K562 (cell line): ENCODE measurements around the gene TOM1L2.
A peak's percentile ranks its signal among the peaks of the same experiment; 100 is the strongest.

ENCODE experiments used
- PHF8 ChIP-seq: fragments of 200-600 bp; sonication (generic); IDR thresholded peaks from 2 replicates; pipeline ENCODE4 v1.6.1; 2012; ENCODE audit warnings: mixed run types, mild to moderate bottlenecking, inconsistent platforms, low read length, moderate library complexity, borderline replicate concordance
- POLR2A ChIP-seq: fragments of 450-650 bp; conservative IDR thresholded peaks from 2 replicates; pipeline ENCODE4 v1.6.1; 2016
- SETDB1 ChIP-seq: IDR thresholded peaks from one replicate; pipeline ENCODE4 v1.6.1; 2012; ENCODE audit warnings: low read length, control low read depth, inconsistent platforms
- TF ChIP-seq, protein P1 (sequence below): fragments of 250-450 bp; sonication (Bioruptor Pico); IDR thresholded peaks from 2 replicates; pipeline ENCODE4 v1.5.0; 2021; ENCODE audit warnings: mild to moderate bottlenecking, moderate library complexity
- TF ChIP-seq, protein P2 (sequence below): sonication (generic); formaldehyde crosslinking; IDR thresholded peaks from 2 replicates; pipeline ENCODE4 v1.8.0; 2022; ENCODE audit warnings: mild to moderate bottlenecking, missing genetic modification reagents
- TF ChIP-seq, protein P3 (sequence below): fragments of 450-650 bp; formaldehyde crosslinking; IDR thresholded peaks from 2 replicates; pipeline ENCODE4 v1.4.0; 2022; ENCODE audit warnings: missing genetic modification characterization
- TF ChIP-seq, protein P4 (sequence below), 3 experiments: IDR thresholded peaks in 2 of 3; conservative IDR thresholded peaks in 1 of 3; 2 replicates each; pipeline ENCODE4 v1.5.1; 2011 to 2012; ENCODE audit warnings: low read length in 3 of 3, mild to moderate bottlenecking in 3 of 3, control low read depth in 2 of 3, improper control_type of control experiment in 1 of 3, inconsistent platforms in 1 of 3, low read depth in 1 of 3, mixed read lengths in 1 of 3, moderate library complexity in 1 of 3; ENCODE audit not compliant: insufficient read depth in 2 of 3

DNA sequence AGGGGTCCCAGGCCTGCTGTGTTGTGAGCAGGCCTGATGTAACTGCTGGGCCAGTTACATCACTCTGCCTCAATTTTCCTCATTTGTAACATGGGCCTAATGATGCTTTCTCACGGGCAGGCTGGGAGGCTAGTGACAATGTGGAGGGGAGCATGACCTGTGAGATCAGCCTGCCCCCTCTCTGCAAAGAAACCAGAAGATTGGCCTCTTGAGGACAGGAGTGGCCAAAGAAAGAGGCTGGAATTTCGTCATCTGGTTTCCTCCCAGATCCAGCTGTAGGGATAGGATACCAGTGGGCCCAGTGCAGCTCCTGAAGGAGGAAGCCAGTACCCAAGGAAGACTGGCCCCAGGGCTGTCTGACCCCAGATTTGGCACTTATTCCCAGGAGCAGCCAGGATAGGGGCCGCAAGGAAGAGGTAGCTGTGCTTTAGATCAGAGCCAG, 134.8 kb downstream of the TOM1L2 start:
- TF ChIP-seq, protein P1, sequence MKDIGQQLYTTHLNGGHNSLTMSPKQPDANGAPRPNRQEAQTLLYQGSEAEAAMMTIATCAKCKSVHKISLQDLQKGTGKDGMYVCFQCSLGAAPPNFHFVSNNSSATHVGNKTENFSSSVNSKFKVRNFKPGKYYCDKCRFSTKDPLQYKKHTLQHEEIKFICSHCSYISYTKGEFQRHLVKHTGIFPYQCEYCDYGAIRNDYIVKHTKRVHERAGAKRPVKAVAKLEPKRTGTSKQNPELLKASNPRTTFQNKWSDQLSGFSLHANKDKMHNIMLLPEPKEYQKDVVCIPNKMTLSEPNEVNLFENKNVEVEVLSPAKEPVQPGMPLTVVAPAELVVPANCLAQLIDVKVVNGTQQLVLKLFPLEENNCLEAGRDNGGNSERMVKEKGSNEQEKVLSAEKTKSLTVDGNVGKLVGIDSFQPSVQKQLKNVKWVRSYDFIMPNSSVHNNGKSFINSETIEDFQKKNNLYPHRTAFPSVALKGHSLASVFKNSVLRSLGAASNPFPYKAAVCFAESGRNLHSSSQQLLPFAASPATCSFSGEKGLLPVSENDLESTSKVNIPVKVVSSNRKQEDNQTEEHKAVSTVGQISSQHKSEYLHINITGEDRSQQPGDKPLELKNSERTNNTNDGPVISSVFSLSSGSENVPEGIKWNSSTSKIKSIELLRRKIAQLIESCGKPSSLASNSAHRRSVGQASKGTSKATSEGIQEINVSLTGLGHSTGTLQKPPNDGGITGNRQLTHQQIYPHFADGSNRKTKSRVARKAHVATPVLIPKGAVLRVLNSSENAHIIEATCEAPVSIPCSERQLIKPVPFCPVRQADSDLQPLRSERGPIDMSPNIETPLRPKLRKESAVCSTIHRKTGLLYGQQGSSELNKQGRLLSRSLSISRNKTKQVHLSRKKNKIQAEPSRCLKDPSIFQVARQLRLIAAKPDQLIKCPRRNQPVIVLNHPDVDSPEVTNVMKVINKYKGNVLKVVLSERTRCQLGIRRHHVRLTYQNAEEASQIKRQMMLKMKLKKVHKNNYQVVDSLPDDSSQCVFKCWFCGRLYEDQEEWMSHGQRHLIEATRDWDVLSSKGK (CRISPR knock-in tag), result no peak
- TF ChIP-seq PHF8 (peak; percentile 14; the same call in 1 of the 2 replicates), POLR2A (no peak; the same call in none of the 2 replicates), SETDB1 (no peak)
- TF ChIP-seq, protein P2, sequence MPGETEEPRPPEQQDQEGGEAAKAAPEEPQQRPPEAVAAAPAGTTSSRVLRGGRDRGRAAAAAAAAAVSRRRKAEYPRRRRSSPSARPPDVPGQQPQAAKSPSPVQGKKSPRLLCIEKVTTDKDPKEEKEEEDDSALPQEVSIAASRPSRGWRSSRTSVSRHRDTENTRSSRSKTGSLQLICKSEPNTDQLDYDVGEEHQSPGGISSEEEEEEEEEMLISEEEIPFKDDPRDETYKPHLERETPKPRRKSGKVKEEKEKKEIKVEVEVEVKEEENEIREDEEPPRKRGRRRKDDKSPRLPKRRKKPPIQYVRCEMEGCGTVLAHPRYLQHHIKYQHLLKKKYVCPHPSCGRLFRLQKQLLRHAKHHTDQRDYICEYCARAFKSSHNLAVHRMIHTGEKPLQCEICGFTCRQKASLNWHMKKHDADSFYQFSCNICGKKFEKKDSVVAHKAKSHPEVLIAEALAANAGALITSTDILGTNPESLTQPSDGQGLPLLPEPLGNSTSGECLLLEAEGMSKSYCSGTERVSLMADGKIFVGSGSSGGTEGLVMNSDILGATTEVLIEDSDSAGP (CRISPR knock-in tag), result no peak
- TF ChIP-seq, protein P3, sequence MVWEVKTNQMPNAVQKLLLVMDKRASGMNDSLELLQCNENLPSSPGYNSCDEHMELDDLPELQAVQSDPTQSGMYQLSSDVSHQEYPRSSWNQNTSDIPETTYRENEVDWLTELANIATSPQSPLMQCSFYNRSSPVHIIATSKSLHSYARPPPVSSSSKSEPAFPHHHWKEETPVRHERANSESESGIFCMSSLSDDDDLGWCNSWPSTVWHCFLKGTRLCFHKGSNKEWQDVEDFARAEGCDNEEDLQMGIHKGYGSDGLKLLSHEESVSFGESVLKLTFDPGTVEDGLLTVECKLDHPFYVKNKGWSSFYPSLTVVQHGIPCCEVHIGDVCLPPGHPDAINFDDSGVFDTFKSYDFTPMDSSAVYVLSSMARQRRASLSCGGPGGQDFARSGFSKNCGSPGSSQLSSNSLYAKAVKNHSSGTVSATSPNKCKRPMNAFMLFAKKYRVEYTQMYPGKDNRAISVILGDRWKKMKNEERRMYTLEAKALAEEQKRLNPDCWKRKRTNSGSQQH (CRISPR knock-in tag), result no peak
- TF ChIP-seq, protein P4, sequence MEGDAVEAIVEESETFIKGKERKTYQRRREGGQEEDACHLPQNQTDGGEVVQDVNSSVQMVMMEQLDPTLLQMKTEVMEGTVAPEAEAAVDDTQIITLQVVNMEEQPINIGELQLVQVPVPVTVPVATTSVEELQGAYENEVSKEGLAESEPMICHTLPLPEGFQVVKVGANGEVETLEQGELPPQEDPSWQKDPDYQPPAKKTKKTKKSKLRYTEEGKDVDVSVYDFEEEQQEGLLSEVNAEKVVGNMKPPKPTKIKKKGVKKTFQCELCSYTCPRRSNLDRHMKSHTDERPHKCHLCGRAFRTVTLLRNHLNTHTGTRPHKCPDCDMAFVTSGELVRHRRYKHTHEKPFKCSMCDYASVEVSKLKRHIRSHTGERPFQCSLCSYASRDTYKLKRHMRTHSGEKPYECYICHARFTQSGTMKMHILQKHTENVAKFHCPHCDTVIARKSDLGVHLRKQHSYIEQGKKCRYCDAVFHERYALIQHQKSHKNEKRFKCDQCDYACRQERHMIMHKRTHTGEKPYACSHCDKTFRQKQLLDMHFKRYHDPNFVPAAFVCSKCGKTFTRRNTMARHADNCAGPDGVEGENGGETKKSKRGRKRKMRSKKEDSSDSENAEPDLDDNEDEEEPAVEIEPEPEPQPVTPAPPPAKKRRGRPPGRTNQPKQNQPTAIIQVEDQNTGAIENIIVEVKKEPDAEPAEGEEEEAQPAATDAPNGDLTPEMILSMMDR (IDR thresholded peaks at IDR 0.05 in 2 of 3, conservative IDR thresholded peaks at IDR 0.05 in 1 of 3; ENCODE audit: insufficient read depth in 2 of 3, low read depth in 1 of 3, low read length in 3 of 3), result no peak
